GM21360 (cell line): ENCODE results near the gene IGF2R.
"Not testable (repeated sequence)": the region's sequence is repeated elsewhere in the genome, so short reads cannot be mapped to it uniquely, and the experiment has no call there.

Experiments used
- ATAC-seq: cut with Tn5 transposase; IDR thresholded peaks from one replicate; pipeline ENCODE4 v1.9.1; 2021; ENCODE audit warnings: mild to moderate bottlenecking, moderate library complexity; ENCODE audit not compliant: unreplicated experiment

The IGF2R gene

GRCh38 chr6:159995405-159995804 is 26.5 kb downstream of the IGF2R start:
- no peak for ATAC-seq

GRCh38 chr6:159996087-159996622 is 27.3 kb downstream of the IGF2R start:
- ATAC-seq, result no peak

GRCh38 chr6:159996626-159997497 is 28.0 kb downstream of the IGF2R start:
- ATAC-seq, result no peak

- ATAC-seq, result no peak
Observed at GRCh38 chr6:159997498-159998101, 28.7 kb downstream of the IGF2R start.

GRCh38 chr6:159998538-159998937 is 29.7 kb downstream of the IGF2R start:
- ATAC-seq, result no peak

- ATAC-seq, result no peak
Observed at GRCh38 chr6:159999240-159999671, 30.4 kb downstream of the IGF2R start.

GRCh38 chr6:160000280-160000704 is 31.4 kb downstream of the IGF2R start:
- no peak for ATAC-seq

- not testable (repeated sequence) for ATAC-seq
Observed at GRCh38 chr6:160000893-160001427, 32.1 kb downstream of the IGF2R start.

GRCh38 chr6:160002882-160003281 is 34.0 kb downstream of the IGF2R start:
- ATAC-seq, result no peak

GRCh38 chr6:160004018-160004417 is 35.1 kb downstream of the IGF2R start:
- ATAC-seq, result no peak

GRCh38 chr6:160004419-160005175 is 35.7 kb downstream of the IGF2R start:
- ATAC-seq, result no peak

GRCh38 chr6:160005211-160005610 is 36.3 kb downstream of the IGF2R start:
- no peak for ATAC-seq

- ATAC-seq, result no peak
Observed at GRCh38 chr6:160005861-160006540, 37.1 kb downstream of the IGF2R start.

GRCh38 chr6:160007145-160007544 is 38.3 kb downstream of the IGF2R start:
- ATAC-seq, result no peak

GRCh38 chr6:160007611-160008010 is 38.7 kb downstream of the IGF2R start:
- ATAC-seq, result no peak

- ATAC-seq, result no peak
Observed at GRCh38 chr6:160010067-160010466, 41.2 kb downstream of the IGF2R start.

GRCh38 chr6:160013987-160014868 is 45.3 kb downstream of the IGF2R start:
- no peak for ATAC-seq

GRCh38 chr6:160014869-160015182 is 45.9 kb downstream of the IGF2R start:
- no peak for ATAC-seq
